Lung (tissue), 12 donors: ENCODE data around the gene GRIK2. TPM values are rescaled to one million over a fixed set of nuclear protein-coding genes. Genes with fewer than 3 reads are reported as not detected.

Experiments used
- ATAC-seq: fragments of 200-7000 bp; cut with Tn5 transposase; one replicate; pipeline ENCODE4 v1.9.1; 2020; ENCODE audit warnings: moderate number of reproducible peaks; ENCODE audit not compliant: insufficient read depth, low FRiP score
- DNase-seq, 3 donors: peaks; one replicate each; pipeline ENCODE4 v3.0.0-alpha.2; 2013 to 2017
- H3K27ac ChIP-seq, 2 donors: one replicate each; pipeline ENCODE4 v1.5.1; 2013; ENCODE audit warnings: mild to moderate bottlenecking in 2 of 2, moderate library complexity in 2 of 2, control low read depth in 1 of 2, inconsistent platforms in 1 of 2, low read depth in 1 of 2, low read length in 1 of 2
- H3K27me3 ChIP-seq, 3 donors: one replicate each; pipeline ENCODE4 v1.5.1; 2013; ENCODE audit warnings: low read length in 2 of 3; ENCODE audit not compliant: control insufficient read depth in 3 of 3, insufficient read depth in 3 of 3
- H3K36me3 ChIP-seq, 4 donors: one replicate each; pipeline ENCODE4 v1.5.1; 2013; ENCODE audit warnings: low read length in 4 of 4, mild to moderate bottlenecking in 1 of 4, moderate library complexity in 1 of 4; ENCODE audit not compliant: control insufficient read depth in 4 of 4, insufficient read depth in 4 of 4
- H3K4me1 ChIP-seq, 5 donors: one replicate each; pipeline ENCODE4 v1.5.1; 2013; ENCODE audit warnings: low read length in 5 of 5, mild to moderate bottlenecking in 2 of 5, moderate library complexity in 1 of 5; ENCODE audit not compliant: control insufficient read depth in 5 of 5, insufficient read depth in 5 of 5
- H3K4me3 ChIP-seq: one replicate; pipeline ENCODE4 v1.5.1; 2013; ENCODE audit warnings: mild to moderate bottlenecking, control low read depth, moderate library complexity
- H3K9ac ChIP-seq, 2 donors: one replicate each; pipeline ENCODE4 v1.5.1; 2013; ENCODE audit warnings: low read length in 2 of 2, control low read depth in 1 of 2; ENCODE audit not compliant: insufficient read depth in 1 of 2
- H3K9me3 ChIP-seq, 4 donors: one replicate each; pipeline ENCODE4 v1.5.1; 2013; ENCODE audit warnings: low read length in 3 of 4, mild to moderate bottlenecking in 1 of 4, moderate library complexity in 1 of 4; ENCODE audit not compliant: control insufficient read depth in 4 of 4, insufficient read depth in 3 of 4
- CTCF ChIP-seq: IDR thresholded peaks from 2 replicates; pipeline ENCODE4 v1.5.1; 2012; ENCODE audit warnings: mild to moderate bottlenecking; ENCODE audit errors: control extremely low read depth, extremely low read depth
- WGBS, 2 donors: extraction: QIAGEN DNeasy Blood & Tissue Kit; methylation state at CpG; one replicate each; pipeline ENCODE4 v1.1.7; 2013; 5-methylcytosine and 5-hydroxymethylcytosine counted together
- polyA plus RNA-seq, 2 donors: library from polyadenylated mRNA; stranded (reverse); fragments of 200-250 nt; gene quantifications; one replicate each; pipeline ENCODE4 v1.2.1, GENCODE V29; 2013
- total RNA-seq, 2 donors: library from RNA; depleted of rRNA in 1 of 2; stranded (reverse); fragments of >200 nt in 1 of 2; gene quantifications; one replicate each; pipeline ENCODE4 v1.2.1, GENCODE V29; 2014 to 2021
- donor health status: control.
- donor health status: control.
- donor health status: Bipolar disorder and iron deficiency.
- donor health status: healthy.
- donor health status: DM: yes; HTN: yes; CAD: no.

Gene GRIK2
- total and polyA plus RNA-seq, 4 donors, result 0.09 to 5.1 (median 0.67) TPM

- no peak for ATAC-seq
- no peaks in the 10 kb centered on the region for H3K27me3 ChIP-seq
- no peak overlapping the region for H3K27ac ChIP-seq
- H3K9ac ChIP-seq, result no peak overlapping the region
- H3K4me1 ChIP-seq, result no peaks in the 10 kb centered on the region
- no peak for DNase-seq
- H3K9me3 ChIP-seq, result no peaks in the 10 kb centered on the region
- no peaks in the 10 kb centered on the region for H3K36me3 ChIP-seq
- H3K4me3 ChIP-seq, result no peak overlapping the region
- no peak for TF ChIP-seq CTCF
- 84 to 90% methylated on average over 2 of the region's 2 CpGs for whole genome bisulfite sequencing, 2 donors
These were observed 309.8 kb downstream of the GRIK2 start for GRCh38 chr6:101703311-101703710.

- Histone ChIP-seq H3K4me3 (no peak overlapping the region), H3K27ac (no peak overlapping the region), H3K4me1 (no peaks in the 10 kb centered on the region), H3K27me3 (no peaks in the 10 kb centered on the region), H3K36me3 (no peaks in the 10 kb centered on the region), H3K9me3 (no peaks in the 10 kb centered on the region), H3K9ac (no peak overlapping the region)
- no peak for ATAC-seq
- no peak for DNase-seq
- no peak for TF ChIP-seq CTCF
These were observed 312.4 kb downstream of the GRIK2 start for GRCh38 chr6:101705866-101706265.

- Histone ChIP-seq H3K27ac (no peak overlapping the region), H3K27me3 (no peaks in the 10 kb centered on the region), H3K36me3 (no peaks in the 10 kb centered on the region), H3K9ac (no peak overlapping the region), H3K9me3 (no peaks in the 10 kb centered on the region), H3K4me1 (no peaks in the 10 kb centered on the region), H3K4me3 (no peak overlapping the region)
- TF ChIP-seq CTCF, result no peak
- DNase-seq (no peak), ATAC-seq (no peak)
- WGBS, 2 donors, result 73 to 86% methylated on average over 1 of the region's 1 CpG
These were observed 313.1 kb downstream of the GRIK2 start for GRCh38 chr6:101706576-101706975.

- H3K4me3 ChIP-seq, result no peak overlapping the region
- no peak overlapping the region for H3K27ac ChIP-seq
- no peak for ATAC-seq
- H3K27me3 ChIP-seq, result no peaks in the 10 kb centered on the region
- 53 to 58% methylated on average over 1 of the region's 1 CpG for WGBS, 2 donors
- no peak for DNase-seq
- TF ChIP-seq CTCF, result no peak
- H3K36me3 ChIP-seq, result no peaks in the 10 kb centered on the region
- no peaks in the 10 kb centered on the region for H3K9me3 ChIP-seq
- H3K4me1 ChIP-seq, result no peaks in the 10 kb centered on the region
- no peak overlapping the region for H3K9ac ChIP-seq
These were observed 318.0 kb downstream of the GRIK2 start for GRCh38 chr6:101711518-101711917.
